Activated effector memory CD4-positive, alpha-beta T cell treated with anti-CD3 and anti-CD28 coated beads, Interleukin-2, amount 50 U/mL, for 16 hours (primary cell): ENCODE data around the gene ERCC5.

Experiments
- DNase-seq: peaks from one replicate; pipeline ENCODE4 v3.0.0-alpha.2; 2020

Gene ERCC5

GRCh38 chr13:102897371-102898138, 51.7 kb downstream of the ERCC5 start:
- no peak for DNase-seq

- no peak for DNase-seq
These were observed 54.4 kb downstream of the ERCC5 start for GRCh38 chr13:102900193-102900608.

GRCh38 chr13:102901056-102901455, 55.2 kb downstream of the ERCC5 start:
- DNase-seq = no peak

- no peak for DNase-seq
These were observed 55.9 kb downstream of the ERCC5 start for GRCh38 chr13:102901615-102902305.

- DNase-seq = no peak
These were observed 57.0 kb downstream of the ERCC5 start for GRCh38 chr13:102902789-102903347.

GRCh38 chr13:102903659-102904407, 58.0 kb downstream of the ERCC5 start:
- no peak for DNase-seq

GRCh38 chr13:102904408-102904862, 58.6 kb downstream of the ERCC5 start:
- no peak for DNase-seq

GRCh38 chr13:102905905-102906771, 60.3 kb downstream of the ERCC5 start:
- no peak for DNase-seq

GRCh38 chr13:102907016-102907756, 61.4 kb downstream of the ERCC5 start:
- DNase-seq = no peak

GRCh38 chr13:102907886-102908515, 62.2 kb downstream of the ERCC5 start:
- DNase-seq = no peak

- no peak for DNase-seq
These were observed 64.1 kb downstream of the ERCC5 start for GRCh38 chr13:102909971-102910370.

- no peak for DNase-seq
These were observed 65.5 kb downstream of the ERCC5 start for GRCh38 chr13:102911336-102911735.

- DNase-seq = no peak
These were observed 66.8 kb downstream of the ERCC5 start for GRCh38 chr13:102912599-102912998.

GRCh38 chr13:102913914-102914313, 68.1 kb downstream of the ERCC5 start:
- DNase-seq = no peak

- no peak for DNase-seq
These were observed 68.6 kb downstream of the ERCC5 start for GRCh38 chr13:102914339-102914930.

- DNase-seq = no peak
These were observed 69.6 kb downstream of the ERCC5 start for GRCh38 chr13:102915393-102915930.

- no peak for DNase-seq
These were observed 71.2 kb downstream of the ERCC5 start for GRCh38 chr13:102917019-102917418.

GRCh38 chr13:102922184-102922583, 76.4 kb downstream of the ERCC5 start:
- no peak for DNase-seq
